EH (cell line): ENCODE measurements around the gene PDRG1.

Experiments used
- DNase-seq: peaks from one replicate; pipeline ENCODE4 v3.0.0-alpha.2; 2015; ENCODE audit warnings: low read depth

The PDRG1 gene

DNA sequence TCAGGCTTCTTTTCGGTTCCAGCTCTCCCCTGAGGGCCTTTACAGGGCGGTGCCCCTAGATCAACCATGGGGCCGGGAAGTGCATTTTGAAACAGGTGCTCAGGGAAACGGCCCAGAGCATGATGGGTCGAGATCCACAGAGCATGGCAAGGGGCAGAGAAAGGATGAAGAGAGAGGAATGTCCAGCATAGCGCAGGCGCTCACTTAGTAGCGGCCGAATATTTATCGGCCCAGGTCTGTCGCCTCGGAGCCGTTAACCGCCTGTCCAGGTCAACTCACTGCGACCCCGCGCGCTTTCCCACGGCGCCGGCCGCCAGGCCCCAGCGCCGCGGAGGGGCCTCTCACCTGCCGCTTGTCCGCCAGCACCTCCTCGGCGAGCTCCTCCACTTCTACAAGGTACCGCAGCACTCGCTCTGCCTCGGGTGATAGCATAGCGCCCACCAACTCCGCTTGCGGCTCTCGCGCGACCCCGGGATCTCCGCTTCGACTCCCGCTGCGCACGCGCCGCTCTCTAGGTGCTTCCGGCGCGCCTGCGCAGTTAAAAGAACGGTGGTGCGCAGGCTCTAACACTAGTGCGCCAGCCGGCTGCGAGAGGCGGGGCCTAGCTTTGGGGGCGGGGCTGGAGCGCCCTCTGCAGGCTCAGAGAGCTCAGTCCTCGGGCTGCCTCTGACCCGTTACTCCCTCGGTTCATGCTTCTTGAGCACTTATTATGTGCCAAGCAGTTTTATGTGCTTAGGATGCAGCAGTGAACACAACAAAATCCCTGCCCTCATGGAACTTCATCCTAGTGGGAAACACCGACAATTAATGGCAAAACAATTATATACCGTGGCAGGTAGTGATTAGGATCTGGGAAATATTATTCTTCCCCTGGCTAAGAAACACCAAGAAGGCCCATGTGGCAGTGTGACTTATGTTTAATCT is at the start of gene PDRG1:
TSS of gene PDRG1 (minus strand) at position 517 of the 924 bp plus-strand sequence. CDS start at position 432, 85 bp downstream.
- peak; percentile 96 for DNase-seq

DNA sequence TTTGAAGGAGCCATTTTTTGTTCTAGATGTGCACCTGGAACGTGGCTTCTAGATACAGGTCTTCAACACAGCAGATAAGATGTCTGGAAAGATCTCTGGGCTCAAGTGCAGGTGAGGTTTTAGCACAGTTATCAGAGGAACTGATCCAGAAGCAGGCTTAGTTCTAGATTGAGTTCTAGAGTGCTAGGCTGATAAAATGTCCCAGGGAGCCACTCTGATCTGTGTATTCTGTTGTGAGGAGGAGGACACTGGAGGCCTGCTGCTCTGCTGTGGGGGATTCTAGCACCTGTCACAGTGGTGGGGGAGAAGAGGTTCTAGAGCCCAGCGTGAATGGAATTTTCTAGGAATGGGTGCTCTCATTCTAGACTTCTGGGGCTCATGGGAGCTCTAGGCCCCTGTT is 46.4 kb upstream of the PDRG1 start:
- no peak for DNase-seq

DNA sequence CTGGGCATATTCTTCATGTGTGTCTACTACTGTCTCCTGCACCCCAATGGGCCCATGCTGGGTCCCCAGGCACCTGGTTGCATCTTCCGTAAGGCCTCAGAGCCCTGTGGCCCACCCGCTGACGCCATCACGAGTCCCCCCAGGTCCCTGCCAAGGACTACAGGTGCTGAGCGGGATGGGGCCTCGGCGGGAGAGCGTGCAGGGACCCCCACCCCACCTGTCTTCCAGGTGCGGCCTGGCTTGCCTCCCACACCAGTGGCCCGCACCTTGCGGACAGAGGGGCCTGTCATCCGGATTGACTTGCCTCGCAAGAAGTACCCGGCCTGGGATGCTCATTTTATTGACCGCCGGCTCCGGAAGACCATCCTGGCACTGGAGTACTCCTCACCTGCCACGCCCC is 45.1 kb upstream of the PDRG1 start:
- no peak for DNase-seq

DNA sequence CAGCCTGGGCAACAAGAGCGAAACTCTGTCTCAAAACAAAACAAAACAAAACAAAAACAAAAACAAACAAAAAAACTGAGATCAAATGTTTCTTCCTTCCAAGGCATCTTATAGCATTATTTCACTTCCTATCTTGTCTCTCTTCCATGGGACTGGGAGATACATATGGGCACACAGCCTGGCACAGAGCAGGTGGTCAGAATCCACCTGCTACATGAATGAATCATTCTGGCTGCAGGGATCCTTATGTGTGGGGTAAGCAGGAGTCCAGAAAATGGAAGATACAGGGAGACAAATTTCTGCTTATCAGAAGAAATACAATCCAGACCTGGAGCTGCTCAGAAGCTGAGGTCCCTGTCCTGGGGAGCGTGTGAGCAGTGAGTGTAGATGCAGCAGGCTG is 40.2 kb upstream of the PDRG1 start:
- no peak for DNase-seq

DNA sequence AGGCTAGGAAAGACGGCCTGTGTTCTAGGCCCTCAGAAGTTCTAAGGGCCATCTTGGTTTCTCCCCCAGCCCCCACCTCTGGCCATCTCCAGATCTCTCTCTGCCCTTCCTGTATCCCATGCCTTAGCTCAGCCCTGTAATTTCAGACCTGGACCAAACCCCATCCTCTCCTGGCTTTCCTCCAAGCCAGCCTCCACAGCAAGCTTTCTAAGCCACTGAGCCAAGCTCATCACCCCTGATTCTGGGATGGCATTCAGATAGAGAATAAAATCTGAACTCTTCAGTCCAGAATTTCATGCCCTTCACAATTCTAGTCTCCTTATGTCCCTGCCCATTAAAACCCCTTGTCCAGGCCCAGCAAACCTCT is 39.5 kb upstream of the PDRG1 start:
- DNase-seq, result no peak

DNA sequence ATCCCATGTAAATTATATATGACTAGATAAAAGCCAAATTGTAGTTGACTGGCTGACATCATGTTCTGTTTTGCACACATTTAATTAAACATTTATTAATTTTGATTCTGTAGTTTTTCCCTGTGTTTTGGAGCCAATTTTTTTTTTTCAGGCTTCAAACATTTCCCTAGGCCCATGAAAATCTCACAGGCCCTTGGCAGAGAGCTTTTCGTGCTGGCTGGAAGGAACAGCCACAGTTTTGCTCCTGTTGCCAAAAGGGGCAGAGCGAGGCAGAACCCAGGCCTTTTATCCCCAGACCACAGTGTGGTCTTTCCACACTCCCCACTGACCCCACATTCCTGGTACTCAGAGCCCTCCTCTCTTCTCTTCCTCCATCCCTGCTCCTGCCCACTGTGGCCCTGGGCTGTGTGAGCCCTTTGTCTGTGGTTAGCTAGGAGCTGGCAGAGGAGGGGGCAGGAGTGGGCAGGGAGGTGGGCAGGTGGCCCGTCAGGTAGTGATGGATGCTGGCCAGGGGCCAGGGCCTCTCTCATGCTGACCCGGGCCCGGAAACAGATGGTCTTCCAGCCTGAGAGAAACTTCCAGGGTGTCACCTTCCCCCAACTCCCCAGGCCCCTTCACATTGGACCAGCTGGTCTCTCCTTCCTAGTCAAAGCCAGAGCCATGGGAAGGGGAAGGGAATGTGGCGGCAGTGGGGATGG is 38.9 kb upstream of the PDRG1 start:
- DNase-seq, result no peak

DNA sequence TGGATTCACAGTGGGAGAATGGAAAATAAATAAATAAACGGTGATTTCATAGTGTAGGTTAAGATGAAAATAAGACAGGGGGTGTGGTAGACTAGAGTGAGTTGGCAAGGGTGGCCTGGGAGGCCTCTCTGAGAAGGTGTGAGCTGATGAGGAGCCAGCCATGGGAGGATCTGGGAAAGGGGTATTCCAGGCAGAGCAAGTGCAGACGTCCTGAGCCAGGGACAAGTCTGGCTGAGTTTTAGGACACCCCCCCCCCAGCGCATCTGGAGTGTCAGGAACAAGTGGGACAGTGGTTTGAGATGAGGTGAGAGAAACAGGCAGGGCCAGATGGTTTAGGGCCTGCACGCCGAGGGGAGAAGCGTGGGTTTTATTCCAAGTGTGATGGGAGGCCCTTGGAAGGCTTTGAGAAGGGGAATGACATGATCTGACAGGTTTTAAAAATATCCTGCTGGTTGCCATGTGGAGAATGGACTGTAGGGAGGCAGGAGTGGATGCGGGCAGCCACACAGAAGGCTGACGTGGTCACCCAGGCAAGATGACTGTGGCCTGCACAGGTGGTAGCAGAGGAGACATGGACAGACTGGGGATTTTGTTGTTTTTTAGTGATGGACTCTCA is 37.3 kb upstream of the PDRG1 start:
- no peak for DNase-seq

DNA sequence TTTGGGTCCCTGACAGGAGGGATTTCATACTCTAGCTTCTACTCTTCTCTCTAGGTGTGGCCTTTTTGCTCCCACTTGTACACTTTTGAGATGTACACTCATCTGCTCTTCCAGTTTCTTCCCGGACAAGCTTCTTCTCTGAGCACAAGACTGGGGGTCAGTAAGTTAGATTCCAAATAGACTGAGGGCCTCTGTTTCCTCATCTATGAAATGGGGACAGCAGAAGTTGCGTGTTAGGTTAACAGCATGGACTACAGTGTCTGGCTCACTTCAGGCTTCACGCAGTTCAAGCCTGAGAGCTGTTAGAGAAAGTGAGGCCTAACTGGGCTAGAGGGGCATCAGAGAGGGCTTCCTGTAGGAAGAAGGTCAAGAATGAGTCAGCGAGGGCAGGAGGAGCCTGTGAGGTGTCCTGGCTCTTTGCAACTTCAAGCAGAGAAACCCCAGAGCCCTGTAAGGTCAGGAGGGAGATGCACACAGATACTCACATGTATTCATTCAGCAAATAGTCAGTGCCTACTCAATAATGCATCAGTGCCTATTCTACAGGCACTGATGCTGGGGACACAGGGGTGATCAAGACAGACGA is 36.7 kb upstream of the PDRG1 start:
- DNase-seq, result no peak

DNA sequence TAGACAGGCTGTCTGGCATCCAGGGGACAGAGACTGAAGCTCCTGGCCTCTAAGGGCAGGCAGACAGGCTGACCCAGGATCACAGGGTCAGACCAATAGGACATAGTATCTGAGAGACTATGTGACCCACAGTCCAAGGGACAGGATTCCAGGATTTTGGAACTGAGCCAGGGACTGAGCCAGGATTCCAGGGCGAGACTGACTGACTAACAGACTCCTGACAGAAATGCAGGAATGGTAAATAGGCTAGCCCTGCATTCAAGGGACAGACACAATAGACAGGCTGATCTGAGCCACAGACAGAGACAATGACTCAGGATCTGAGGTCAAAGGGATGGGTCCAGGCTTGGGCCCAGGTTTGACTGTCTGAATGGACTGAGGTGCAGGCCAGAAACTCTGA is 35.9 kb upstream of the PDRG1 start:
- peak; percentile 46 for DNase-seq

DNA sequence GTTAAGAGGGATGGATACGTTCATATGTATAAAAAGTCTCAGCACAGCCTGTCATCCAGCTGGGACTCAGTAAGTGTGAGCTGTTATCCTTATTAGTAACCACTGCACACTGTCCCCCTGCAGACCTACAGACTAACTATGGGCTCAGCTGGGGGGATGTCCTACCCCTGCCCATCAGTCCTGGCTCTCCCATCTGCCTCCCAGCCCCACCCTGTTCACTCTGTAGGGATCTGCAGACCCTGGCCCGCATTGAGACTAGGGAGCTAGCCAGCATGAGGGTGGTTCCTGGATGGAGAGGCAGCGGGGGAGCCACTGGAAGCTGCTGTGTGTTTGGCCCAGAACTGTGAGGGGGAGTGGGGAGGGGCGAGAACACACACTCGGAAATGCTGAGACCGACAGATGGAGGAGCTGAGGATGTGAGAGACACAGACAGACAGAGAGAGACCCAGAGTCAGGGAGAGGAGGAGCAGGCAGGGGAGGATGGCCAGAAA is 33.2 kb upstream of the PDRG1 start:
- DNase-seq, result no peak

DNA sequence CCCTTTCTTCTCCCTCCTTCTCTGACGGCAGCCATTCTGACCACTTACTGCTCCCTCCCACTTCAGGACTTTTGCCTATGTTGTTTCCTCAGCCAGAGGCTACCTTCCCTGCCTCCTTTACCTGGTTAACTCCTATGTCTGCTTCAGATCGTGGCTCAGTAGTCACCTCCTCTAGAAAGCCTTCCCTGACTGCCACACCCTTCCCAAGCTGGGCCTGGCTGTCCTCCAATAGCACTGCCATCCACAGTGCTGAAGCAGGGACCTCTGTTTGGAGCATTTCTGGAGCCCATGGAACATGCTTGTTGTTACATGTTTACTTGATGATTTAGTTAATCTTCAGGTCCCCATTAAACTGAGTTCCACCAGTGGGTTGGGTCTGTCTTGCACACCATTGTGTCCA is 29.9 kb upstream of the PDRG1 start:
- no peak for DNase-seq

DNA sequence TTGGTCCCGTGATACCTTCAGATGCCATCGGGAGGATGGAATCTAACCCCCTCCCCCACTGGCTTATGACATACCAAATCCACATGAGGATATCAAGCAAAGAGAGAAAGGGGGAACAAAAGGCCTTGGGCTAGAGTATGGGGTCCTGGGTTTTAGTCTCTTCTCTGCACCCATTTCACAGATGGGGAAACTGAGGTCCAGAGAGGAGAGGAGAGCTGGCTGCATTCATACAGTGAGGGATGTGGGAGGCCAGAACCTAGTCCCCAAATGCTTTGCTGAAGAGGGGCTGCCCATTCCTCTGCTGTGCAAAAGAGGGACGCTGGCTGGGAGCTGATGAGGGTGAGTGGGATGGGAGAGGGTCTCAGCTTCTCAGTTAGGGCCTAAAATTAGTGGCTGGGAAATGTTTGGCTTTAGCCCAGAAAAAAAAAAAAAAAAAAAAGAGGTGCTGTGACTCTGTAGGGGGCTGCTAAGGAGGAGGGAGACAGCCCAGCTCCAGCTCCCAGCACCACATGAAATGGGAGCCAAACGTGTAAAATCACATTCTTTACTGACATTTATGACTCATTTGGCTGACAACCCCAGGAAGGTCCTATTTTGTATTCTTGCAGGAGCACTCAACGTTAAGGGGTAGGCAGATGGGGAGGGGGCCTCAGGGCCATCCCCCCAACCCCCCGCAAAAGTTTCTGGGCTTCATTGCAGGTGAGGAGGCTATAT is 28.0 kb upstream of the PDRG1 start:
- DNase-seq, result peak; percentile 24

DNA sequence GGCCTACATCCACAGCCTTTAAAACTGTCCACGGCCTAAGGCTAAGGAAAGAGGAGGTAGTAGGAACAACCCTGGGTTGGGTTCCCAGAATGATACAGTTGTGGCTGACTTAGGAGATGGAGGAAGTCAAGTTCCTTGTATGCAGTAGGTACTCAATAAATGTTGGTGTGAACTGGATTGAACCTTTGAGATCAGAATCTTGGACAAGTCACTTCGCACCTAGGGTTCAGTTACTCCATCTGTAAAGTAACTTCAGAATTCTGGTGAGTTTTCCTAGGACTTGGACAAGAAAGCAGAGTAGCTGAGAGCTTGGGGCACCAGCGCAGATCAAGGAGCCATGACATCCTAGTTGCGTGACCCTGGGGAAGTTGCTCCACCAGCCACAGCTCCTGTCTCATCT is 25.2 kb upstream of the PDRG1 start:
- no peak for DNase-seq

DNA sequence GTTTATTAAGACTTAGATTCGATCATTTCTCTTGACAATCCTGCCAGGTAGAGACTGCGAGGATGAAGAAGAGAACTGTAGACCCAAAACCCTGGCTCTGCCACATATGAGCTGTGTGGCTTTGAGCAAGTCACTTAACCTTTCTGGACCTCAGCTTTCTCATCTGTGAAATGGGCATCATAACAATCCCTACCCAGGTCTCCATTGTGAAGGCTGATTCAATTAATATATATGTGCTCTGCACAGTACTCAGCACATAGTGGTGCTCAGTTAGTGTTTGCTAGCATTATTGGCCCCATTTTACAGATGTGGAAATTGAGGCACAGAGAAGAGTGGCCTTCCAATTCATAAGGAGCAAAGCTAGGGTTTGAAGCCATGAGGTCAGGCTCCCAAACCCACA is 24.0 kb upstream of the PDRG1 start:
- no peak for DNase-seq

DNA sequence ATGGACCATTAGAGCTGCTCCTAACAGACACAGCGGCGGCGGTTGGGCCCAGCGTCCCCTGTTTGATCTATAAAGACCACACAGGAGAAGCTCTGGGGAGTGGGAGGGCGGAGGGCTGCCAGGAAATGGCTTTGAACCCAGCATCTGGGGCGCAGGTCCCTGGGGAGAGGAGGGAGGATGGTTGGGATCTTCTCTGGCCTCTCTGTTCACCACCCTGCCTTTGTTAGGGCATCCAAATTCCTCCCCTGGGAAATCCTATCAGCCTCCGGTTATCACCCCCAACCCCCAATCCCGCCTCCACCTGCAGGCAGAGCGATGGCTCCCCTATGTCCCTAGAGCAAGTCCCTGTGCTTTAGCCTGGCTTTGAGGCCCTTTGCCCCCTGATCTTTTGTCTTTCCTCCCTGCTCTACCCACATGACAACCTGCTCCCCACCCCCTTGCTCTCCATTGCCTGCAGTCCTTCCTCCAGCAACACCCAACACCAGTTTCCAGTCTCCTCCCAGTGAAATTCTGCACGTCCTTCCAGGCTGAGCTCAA is 23.2 kb upstream of the PDRG1 start:
- DNase-seq, result peak; percentile 6

DNA sequence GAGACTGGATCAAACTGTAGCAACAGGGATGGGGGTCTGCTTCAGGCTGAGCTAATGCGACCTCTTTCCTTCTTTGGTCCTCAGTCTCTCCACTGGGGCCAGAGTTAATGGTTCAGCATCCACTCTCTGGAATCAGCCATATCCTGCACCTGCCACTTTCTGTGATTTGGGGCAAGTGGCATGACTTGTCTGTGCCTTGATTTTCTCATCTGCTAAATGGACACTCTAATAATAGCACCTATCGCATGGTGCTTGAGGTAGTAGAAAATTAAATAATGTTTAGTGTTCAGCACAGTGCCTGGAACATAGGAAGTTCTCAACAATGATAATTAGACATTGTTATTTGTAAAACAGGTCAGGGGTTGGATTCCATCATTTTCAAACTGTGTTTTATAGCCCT is 22.4 kb upstream of the PDRG1 start:
- no peak for DNase-seq

DNA sequence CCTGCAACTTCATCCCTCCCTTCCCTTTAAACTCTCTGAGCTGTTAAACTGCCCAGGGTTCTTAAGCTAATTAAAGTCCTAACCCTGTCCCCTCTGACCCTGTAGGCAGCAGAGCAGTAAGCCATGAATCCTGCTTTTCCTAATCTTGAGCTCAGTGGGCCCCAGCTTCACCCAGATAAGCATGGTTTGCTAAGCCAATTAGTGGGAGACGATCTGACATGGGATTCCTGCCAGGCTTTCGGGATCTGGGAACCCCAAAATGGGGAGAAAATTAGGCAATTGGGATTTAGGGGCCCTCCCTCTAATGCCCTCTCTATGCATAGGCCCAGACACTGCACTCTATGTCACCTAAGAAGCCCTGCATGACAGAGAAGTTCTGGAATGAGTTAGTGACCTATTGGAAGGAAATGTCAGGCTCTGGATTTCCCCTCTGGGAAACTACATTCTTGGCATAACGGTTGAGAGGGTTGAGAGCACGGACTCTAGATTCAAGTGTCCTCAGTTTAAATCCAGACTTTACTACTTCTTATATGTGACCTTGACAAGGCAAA is 20.7 kb upstream of the PDRG1 start:
- peak; percentile 81 for DNase-seq

DNA sequence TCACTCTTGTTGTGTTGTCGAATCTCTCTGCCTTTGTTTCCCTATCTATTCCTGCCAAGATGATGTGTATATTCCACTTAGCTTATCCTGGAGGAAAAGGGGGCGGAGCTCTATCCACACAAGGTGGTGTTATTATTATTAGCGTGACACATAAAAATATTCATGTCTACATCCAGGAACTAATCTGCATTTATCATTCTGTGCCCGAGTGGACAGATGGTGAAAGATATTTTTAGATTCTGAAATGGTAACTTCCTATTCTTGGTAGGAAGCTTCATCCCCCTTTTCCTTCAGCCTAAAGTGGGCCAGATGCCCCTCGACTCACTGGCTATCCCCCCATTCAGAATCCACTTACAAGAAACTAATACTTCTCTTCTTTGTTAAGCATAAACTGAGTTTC is 18.1 kb upstream of the PDRG1 start:
- no peak for DNase-seq

DNA sequence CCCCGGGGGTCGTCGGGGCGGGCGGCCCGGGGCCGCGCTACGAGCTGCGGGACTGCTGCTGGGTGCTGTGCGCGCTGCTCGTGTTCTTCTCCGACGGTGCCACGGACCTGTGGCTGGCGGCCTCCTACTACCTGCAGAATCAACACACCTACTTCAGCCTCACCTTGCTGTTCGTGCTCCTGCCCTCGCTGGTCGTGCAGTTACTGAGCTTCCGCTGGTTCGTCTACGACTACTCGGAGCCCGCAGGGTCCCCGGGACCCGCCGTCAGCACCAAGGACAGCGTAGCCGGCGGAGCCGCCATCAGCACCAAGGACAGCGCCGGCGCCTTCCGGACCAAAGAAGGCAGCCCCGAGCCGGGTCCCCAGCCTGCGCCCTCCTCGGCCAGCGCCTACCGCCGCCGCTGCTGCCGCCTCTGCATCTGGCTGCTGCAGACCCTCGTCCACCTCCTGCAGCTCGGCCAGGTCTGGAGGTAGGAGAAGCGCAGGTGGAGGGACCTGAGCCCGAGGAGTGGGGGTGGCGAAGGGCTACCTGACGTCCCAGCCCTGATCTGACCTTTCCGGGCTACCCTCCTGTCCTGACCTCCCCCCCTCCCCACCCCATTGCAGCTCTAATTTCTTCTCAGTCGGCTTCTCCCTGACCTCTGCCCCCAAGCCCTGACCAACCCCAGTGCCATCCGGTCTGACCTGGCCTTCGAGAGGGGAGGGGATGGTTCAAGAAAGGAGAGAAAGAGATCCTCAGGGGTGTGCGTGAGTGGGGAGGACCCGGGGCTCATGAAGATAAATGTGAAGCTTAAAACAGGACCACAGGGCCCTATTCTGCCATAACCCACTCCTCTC is 16.7 kb upstream of the PDRG1 start:
- DNase-seq, result peak; percentile 71

DNA sequence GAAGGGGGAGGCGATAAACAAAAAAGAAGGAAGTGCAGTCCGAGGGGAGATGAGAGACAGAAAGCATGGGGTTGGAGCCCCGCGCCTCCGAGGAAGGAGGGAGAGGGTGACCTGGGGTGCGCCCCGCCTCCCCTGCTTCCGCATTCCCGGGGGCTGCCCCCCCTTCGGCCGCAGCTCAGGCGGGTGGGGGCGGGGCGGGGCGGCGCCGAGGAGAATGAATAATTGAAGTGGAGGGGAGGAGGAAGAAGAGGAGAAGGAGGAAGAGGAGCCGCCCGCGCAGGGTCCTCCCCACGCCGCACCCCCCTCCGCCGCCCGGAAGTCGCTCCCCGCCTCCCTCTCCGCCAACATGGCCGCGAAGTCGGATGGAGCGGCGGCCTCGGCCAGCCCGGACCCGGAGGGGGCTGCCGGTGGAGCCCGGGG is 16.0 kb upstream of the PDRG1 start, which contains the start of gene XKR7:
TSS of gene XKR7 (plus strand) at position 322 of the 420 bp plus-strand sequence. CDS start at position 347, 25 bp downstream.
- DNase-seq, result no peak
